NCI-H2029 (cell line): ENCODE results near the gene PGR.
A peak's percentile ranks its signal among the peaks of the same experiment; 100 is the strongest.

ENCODE experiments used
- DNase-seq: peaks from one replicate; lab custom pipeline; 2025; lab: John Stamatoyannopoulos, UW

PGR gene

GRCh38 chr11:101129203-101129943 lies at the start of gene PGR:
Gene PGR (minus strand): TSS chr11:101129813. CDS start chr11:101129070, 743 bp downstream.
- no peak for DNase-seq

GRCh38 chr11:101176381-101176780 lies 46.8 kb upstream of the PGR start:
- DNase-seq = no peak

- DNase-seq = peak; percentile 48
These were observed 40.3 kb upstream of the PGR start for GRCh38 chr11:101169944-101170343.

GRCh38 chr11:101166038-101166437 lies 36.4 kb upstream of the PGR start:
- no peak for DNase-seq

- no peak for DNase-seq
These were observed 28.5 kb upstream of the PGR start for GRCh38 chr11:101158119-101158518.

GRCh38 chr11:101138245-101138930 lies 8.8 kb upstream of the PGR start:
- no peak for DNase-seq

GRCh38 chr11:101133190-101133589 lies 3.6 kb upstream of the PGR start:
- DNase-seq = no peak

- DNase-seq = no peak
These were observed 926 bp downstream of the PGR start for GRCh38 chr11:101128571-101129202.

- DNase-seq = no peak
These were observed 1.7 kb downstream of the PGR start for GRCh38 chr11:101127699-101128570.

- DNase-seq = no peak
These were observed 2.4 kb downstream of the PGR start for GRCh38 chr11:101127197-101127698.

GRCh38 chr11:101126551-101127196 lies 2.9 kb downstream of the PGR start:
- no peak for DNase-seq

- DNase-seq = no peak
These were observed 13.9 kb downstream of the PGR start for GRCh38 chr11:101115671-101116160.

- no peak for DNase-seq
These were observed 16.1 kb downstream of the PGR start for GRCh38 chr11:101113540-101113939.

- DNase-seq = no peak
These were observed 24.9 kb downstream of the PGR start for GRCh38 chr11:101104716-101105115.

GRCh38 chr11:101103433-101103832 lies 26.2 kb downstream of the PGR start:
- no peak for DNase-seq

GRCh38 chr11:101100601-101101000 lies 29.0 kb downstream of the PGR start:
- DNase-seq = no peak

- no peak for DNase-seq
These were observed 33.4 kb downstream of the PGR start for GRCh38 chr11:101096036-101096704.

- peak; percentile 30 for DNase-seq
These were observed 37.8 kb downstream of the PGR start for GRCh38 chr11:101091781-101092180.

- DNase-seq = no peak
These were observed 38.8 kb downstream of the PGR start for GRCh38 chr11:101090679-101091270.

- no peak for DNase-seq
These were observed 46.3 kb downstream of the PGR start for GRCh38 chr11:101083335-101083734.
